Cerebellar nuclear complex (tissue), 1 donor: ENCODE measurements around the gene PTK7.
A peak's percentile ranks its signal among the peaks of the same experiment; 100 is the strongest.
"Not testable (repeated sequence)": the region's sequence is repeated elsewhere in the genome, so short reads cannot be mapped to it uniquely, and the experiment has no call there.

Experiments used
- DNase-seq, 2 experiments: peaks; one replicate each; lab custom pipeline; 2025; lab: John Stamatoyannopoulos, UW

PTK7 gene

DNA sequence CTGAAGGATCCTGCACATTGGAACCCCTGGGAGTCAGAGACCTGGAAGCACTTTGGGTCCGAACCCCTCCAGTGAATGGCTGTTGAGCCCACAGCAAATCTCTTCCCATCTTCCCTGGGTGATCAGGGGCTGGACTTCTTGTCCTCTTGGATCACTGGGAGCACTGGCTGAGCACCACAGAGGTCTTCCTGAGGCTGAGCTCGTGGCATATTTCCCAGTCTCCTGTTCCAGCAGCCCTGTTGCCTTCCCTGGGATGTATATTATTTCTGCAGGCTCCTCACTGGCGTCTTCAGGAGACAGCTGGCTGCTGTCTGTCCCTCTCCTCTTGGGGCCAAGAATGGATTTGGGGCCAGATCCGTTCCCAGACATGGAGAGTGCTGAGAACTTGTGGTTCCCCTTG is 43.4 kb downstream of the PTK7 start:
- no peak for DNase-seq

DNA sequence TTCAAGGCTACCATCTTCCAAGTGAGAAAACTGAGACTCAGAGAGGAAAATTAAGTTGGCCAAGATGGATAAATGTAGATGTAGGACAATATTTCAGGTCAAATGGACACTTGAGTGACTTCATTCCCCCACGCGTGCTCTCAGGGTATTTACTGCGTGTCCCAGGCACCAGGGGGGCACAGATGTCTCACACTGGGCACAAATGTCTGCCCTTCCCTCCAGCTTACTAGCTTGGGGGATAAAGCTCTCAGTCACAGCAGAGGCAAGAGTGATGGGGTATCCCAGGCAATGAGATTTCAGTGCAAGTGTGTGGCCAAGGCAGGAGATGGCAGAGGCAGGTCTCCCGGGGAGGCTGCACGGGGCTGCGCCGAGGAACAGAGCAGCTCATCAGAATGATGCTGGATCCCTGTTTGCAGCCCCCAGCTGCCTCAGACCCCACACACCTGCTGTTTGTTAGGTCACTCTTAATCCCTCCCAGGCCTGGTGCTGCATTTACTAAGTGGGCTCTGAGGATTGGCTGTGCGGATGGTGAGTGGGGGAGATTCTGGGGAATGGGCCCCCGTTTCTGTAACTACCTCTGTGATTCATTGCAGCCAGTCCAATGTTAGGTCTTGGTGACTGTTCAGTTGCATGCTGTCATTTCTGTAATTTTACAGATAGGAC is 44.1 kb downstream of the PTK7 start:
- DNase-seq, result no peak

DNA sequence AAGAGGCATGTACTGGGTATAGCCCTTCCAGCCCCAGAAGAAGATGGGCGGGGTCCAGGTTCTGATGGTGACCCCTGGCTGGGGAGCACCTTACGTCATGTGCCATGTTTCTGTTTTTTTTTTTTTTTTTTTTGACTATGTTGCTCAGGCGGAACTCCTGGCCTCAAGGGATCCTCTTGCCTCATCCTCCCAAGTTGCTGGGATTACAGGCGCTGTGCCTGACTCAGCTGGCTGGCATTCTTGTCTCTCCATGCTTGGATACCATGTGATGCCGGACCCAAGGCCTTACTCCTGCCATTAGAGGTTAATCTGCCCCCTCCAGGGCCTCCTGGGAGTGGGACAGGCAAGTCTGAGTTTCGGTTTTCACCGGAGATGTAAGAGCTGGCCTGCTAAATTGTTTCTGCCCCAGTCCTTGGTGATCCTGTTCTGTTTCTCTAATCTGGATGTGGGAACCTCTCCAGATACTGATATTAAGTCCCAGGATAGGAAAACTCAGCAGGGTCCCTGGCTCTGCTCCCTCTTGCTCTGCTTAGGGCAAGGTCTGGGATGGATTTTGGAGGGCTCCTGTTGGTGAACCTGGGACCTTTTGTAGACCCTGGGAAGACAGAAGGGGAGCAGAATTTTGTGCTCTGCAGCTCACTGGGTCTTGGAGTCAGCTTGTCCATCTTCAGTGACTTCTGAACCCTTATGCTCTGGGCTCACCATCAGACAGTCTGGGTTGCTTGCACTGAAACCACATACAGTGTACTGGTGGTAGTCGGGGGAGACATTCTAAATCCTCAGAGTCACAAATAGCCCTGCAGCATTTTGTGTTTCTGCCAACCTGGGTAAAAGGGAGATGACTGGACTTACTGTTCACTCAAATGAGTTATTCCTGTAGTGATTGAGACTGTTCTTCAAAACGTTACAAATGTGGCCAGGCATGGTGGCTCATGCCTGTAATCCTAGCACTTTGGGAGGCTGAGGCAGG is 45.1 kb downstream of the PTK7 start:
- no peak for DNase-seq

DNA sequence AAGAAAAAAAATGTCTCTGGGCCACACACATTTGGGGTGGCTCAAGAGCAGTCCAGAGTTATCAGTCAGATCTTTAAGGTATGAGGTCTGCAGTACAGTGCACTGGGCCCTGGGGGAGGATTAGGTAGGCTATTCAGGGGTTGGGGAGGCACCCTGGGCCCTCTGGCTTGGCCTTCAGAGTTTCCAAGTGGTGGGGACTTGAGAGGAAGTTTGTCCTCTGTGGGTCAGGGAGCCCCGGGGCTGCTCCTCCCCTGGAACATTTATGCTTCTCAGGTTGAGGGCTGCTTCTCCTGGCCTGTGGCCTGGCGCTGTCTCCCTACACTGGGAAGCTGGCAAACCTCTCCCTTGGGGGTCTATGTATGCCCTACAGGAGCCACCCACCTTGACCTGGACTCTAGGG is 46.0 kb downstream of the PTK7 start:
- no peak for DNase-seq

DNA sequence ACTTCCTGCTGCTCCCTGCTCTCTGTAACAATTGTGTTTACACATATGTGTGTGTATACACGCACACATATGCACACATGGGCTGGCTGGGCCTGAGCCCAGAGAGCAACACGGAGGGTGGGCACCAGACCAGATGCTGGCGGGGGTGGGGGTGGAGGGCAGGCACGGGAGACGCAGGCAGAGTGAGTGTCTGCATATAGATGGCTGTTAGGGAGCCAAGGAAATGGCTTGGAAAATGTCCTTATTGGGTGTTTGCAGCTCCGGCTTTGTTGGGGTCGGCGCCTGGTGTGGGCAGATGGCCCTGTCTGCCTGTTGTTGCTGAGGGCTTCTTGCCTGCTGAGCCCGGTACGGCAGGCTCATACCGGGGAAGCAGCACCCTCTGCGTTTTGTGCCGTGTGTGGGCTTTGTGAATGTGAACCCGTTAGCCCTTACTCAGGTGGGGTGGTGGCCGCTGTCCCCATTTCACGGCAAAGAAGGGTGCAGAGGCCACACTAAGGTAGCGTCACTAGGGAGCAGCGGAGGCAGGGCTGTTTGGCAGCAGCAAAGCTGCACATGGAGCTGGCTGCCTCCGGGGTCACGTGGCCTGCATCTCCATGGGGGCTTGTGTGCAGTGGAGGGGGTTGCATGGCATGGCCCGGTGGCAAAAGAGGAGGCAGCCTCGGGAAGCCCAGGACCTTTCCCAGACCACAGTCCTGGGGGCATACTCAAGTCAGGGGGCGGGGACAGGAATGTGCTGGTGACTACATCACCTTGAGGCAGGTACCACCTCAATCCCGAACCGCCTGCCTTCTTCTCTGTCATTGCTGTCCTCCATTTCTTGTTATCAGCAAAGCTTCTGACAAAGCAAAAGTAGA is 47.6 kb downstream of the PTK7 start:
- peak in 1 of 2 experiments; percentile 44 for DNase-seq

DNA sequence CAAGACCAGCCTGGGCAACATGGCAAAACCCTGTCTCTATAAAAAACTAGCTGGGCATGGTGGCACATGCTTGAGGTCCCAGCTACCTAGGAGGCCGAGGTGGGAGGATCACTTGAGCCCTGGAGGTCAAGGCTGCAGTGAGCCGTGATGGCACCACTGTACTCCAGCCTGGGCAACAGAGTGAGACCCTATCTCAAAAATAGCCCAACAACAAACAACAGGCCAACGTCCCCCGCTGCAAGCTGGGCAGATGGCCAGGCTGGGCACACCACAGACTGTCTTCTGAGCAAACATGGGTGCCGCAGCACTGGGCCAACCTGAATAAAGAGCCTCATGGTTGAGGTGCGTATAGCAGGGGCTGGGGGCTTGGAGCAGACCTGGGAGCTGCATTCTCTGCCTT is 48.4 kb downstream of the PTK7 start:
- no peak for DNase-seq

DNA sequence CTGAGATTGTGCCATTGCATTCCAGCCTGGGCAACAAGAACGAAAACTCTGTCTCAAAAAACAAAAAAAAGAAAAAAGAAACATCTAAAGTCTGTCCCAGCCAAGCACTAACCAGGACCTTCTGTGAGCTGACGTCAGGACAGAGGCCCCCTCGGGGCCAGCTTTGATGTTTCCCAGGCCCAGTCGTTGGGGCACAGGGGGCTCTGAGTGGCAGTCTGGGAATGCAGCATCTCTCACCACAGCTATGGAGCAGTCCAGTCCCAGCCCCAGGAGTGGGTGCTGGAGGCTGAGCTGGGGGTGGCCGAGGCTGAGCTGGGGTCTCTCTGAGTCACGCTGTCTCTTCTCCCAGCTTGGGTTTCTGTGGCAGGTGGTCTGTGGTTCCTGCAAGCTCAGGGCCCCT is 49.0 kb downstream of the PTK7 start:
- no peak for DNase-seq

DNA sequence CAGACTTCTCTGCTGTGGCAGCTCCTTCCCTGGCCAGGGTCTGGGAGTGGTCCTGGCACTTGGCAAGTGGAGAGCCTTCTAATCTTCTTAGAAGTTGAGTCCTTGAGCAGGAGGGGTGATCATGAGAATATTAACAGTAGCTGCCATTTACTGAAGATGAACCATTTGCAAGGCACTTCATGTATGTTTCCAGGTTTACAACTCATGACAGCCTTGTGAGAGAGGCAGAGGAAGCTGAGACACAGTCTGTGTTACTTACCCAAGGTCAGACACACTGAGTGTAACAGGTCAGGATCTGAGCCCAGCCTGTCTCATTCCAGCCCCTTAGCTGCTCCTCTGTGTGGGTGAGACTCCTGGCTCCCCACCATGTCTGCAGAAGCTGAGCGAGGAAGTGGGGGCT is 49.4 kb downstream of the PTK7 start:
- DNase-seq, result no peak

DNA sequence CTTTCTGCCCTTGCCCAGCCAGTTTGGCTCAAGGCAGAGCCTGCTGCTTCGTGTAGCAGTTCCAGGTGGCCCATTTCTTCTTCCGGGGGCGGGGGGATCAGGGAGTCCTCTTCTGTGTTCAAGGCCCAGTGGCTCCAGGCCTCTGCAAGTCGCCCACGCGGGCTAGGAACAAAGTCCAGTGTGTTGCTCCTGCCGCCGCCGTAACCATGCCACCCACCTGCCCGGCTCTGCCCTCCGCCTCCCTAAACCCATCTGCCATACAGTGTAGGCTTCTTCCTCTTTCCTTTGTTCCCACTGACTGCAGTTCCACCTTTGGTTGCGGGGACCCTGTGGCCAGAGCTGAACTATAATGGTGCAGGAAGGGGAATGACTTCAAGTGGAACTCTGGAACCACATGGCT is 51.1 kb downstream of the PTK7 start:
- no peak for DNase-seq

DNA sequence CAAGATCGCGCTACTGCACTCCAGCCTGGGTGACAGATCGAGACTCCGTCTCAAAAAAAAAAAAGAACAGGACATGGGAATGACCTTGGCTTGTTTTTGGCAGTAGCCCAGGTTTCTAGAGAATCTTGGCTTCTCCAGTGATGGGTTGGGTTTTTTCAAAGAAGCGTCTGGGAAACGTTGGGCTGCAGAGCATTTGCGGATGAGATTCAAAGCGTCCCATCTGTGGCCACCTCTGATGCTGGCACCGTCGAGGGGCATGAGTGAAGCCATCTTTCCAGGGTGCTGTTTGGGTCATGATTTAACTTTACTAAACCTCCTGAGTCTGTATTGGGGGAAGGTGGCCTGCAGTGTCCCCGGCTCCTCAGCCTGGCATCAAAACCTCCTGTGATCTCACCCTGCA is 51.8 kb downstream of the PTK7 start:
- no peak for DNase-seq

DNA sequence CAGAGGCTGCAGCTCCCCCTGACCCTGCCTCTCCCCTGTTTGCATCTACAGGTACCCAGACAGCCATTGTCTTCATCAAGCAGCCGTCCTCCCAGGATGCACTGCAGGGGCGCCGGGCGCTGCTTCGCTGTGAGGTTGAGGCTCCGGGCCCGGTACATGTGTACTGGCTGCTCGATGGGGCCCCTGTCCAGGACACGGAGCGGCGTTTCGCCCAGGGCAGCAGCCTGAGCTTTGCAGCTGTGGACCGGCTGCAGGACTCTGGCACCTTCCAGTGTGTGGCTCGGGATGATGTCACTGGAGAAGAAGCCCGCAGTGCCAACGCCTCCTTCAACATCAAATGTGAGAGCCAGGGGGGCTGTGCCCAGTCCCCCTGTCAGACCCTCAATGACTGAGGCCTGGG is 52.8 kb downstream of the PTK7 start:
- no peak for DNase-seq

DNA sequence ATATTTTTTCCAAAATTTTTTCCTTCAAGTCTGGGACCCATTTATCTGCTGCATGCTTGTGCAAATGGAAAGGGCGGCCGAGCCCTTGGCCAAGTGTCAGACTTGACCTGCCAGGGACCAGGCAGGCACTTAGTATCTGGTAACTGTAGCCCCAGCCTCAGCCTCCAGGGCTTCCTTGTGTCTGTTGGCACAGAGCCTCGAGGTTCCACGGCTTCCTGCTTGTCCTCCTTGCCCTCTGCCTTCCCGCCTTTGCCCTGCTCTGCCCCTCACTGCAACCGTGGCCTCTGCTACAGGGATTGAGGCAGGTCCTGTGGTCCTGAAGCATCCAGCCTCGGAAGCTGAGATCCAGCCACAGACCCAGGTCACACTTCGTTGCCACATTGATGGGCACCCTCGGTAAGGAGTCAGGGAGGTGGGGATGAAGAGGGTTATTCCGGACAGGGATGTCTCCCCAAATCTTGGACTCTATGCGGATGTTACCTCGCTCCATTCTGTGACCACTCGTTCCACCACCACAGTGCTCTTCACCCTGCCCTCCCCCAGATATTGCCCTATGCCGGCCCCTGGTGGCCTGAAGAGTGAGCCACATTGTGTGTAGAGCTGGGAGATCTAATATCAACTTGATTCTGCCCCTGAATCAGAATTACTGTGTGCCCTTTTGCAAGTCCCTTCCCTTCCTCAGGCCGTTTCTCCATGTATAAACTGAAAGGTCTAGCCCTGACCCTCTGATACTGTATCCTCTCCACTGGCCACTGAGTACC is 53.5 kb downstream of the PTK7 start:
- no peak for DNase-seq

DNA sequence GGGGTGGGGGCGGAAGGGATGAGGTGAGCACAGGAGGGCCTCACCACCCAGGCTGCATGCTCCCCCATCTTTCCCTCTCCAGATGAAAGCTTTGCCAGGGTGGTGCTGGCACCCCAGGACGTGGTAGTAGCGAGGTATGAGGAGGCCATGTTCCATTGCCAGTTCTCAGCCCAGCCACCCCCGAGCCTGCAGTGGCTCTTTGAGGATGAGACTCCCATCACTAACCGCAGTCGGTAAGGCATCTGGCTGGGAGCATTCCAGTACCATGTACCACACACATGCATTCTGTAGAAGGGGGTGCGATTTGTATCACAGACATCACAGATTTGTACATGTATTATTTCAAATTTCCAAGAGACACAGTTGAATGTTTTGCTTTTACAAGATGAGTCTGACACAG is 54.3 kb downstream of the PTK7 start:
- no peak for DNase-seq

DNA sequence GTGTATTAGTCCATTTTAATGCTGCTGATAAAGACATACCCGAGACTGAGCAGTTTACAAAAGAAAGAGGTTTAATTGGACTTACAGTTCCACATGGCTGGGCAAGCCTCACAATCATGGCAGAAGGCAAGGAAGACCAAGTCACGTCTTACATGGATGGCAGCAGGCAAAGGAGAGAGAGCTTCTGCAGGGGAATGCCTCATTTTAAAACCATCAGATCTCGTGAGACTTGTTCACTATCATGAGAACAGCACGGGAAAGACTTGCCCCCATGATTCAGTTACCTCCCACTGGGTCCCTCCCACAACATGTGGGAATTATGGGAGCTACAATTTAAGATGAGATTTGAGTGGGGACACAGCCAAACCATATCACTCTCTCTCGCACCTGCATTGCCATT is 55.3 kb downstream of the PTK7 start:
- DNase-seq, result not testable (repeated sequence)

DNA sequence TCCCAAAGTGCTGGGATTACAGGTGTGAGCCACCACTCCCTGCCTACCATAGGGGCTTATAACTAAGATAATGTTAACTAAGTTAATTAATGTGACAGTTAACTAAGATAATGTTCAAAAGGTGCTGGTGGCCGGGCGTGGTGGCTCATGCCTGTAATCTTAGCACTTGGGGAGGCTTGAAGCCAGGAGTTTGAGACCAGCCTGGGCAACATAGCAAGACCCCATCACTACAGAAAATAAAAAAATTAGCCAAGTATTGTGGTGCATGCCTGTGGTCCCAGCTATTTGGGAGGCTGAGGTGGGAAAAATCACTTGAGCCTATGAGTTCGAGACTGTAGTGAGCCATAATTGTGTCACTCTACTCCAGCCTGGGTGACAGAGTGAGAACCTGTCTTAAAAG is 62.2 kb downstream of the PTK7 start:
- DNase-seq, result no peak

DNA sequence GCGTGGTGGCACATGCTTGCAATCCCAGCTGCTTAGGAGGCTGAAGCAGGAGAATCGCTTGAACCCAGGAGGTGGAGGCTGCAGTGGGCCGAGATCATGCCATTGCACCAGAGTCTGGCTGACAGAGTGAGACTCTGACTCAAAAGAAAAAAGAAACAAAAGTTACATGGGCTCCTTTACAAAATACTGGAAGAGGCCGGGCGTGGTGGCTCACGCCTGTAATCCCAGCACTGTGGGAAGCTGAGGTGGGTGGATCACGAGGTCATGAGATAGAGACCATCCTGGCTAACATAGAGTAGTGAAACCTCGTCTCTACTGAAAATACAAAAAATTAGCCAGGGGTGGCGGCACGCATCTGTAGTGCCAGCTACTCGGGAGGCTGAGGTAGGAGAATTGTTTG is 63.9 kb downstream of the PTK7 start:
- not testable (repeated sequence) for DNase-seq

DNA sequence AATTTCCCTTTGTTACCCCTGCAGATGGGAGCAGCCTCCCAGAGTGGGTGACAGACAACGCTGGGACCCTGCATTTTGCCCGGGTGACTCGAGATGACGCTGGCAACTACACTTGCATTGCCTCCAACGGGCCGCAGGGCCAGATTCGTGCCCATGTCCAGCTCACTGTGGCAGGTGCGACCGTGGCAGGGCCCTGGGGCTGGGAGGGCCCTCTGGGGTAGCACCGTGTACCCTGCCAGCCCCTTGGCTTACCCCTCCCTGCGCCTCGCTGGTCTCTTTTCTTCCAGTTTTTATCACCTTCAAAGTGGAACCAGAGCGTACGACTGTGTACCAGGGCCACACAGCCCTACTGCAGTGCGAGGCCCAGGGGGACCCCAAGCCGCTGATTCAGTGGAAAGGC is 65.5 kb downstream of the PTK7 start:
- DNase-seq, result no peak

DNA sequence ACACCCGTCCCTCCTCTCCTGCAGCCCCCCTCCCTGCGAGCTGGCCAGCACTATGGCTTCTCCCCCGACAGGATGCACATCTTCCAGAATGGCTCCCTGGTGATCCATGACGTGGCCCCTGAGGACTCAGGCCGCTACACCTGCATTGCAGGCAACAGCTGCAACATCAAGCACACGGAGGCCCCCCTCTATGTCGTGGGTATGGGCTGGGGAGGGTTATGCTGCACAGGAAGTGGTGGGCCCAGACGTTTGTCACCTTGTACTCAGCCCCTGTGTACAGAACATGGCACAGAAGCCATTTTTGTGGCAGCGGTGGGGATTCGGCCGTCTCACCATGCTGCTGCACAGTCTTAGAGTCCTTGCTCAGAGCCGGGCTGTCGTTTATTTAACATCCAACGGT is 66.0 kb downstream of the PTK7 start:
- no peak for DNase-seq

DNA sequence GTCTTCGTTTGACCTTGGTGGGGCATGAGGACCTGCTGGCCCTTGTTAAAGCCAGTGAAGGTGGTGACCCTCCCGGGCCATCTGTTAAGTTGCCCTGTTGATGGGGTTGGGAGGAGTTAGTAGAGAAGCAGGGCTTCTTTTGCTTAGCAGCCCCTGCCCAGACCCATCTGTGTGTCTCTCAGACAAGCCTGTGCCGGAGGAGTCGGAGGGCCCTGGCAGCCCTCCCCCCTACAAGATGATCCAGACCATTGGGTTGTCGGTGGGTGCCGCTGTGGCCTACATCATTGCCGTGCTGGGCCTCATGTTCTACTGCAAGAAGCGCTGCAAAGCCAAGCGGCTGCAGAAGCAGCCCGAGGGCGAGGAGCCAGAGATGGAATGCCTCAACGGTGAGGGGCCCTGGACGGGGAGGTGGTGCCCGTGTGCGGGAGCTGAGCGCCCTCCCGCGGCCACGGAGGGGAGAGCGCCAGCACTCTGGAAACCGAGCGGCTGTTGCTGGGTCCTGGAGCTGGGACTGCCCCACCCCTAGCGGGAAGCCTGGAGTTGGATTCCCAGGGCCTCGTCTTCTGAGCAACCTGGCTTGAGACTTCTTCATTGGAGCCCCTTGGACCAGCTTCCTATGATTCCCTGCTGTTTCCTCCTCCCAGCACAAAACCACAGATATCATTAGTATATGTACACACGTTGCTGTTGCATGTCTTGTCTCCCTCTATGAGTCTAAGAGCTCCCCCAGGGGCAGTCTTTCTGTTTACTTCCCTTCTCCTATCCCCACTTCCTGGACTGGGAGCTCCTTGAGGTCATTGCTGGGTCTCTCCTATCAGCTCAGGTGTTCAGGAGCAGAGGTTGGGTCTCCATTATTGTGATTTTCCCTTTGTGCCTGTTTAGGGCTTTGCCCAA is 67.4 kb downstream of the PTK7 start:
- peak; percentile 65 to 75 for DNase-seq

DNA sequence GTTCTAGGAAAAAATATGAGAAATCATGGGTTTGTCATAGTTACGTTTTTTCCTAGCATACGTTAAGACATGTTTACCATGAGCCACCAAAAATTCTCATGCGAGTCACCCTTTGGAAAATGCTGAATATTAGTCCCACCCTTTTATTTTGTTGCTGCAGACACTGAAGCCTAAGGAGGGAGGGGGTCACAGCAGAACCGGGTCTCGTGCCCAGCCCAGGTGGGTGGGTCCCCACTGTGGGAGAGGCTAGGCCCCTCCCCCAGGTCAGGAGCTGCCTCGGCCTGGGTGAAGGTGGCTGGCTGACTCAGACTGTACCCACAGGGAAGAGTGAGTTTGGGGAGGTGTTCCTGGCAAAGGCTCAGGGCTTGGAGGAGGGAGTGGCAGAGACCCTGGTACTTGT is 68.8 kb downstream of the PTK7 start:
- DNase-seq, result no peak

DNA sequence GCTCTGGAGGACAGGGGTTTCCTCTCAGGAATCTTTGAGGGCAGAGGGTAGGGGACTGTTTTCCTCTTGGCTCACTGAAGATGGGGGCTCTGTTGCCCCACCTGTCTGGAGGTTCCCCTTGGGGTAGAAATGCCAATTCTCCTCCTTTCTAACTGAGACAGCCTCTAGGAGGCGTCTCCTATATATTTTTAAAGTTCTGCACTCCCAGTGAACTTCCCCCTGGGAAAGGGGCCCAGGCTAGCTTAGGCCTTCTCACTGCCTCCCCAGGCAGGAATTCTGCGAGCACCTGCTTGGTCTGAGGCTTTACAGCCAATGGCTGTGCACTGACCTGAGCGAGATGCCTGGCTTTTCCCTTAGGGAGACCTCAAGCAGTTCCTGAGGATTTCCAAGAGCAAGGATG is 70.1 kb downstream of the PTK7 start:
- DNase-seq, result no peak
